Mammary epithelial cell (primary cell): Measurements from ENCODE around the gene POTEC.
"Not testable (repeated sequence)": the region's sequence is repeated elsewhere in the genome, so short reads cannot be mapped to it uniquely, and the experiment has no call there.

Experiments
- CTCF ChIP-seq, 2 donors: IDR thresholded peaks in 1 of 2; conservative IDR thresholded peaks in 1 of 2; 2 replicates each; pipeline ENCODE4 v1.5.1; 2011 to 2012; ENCODE audit warnings: inconsistent platforms in 2 of 2, low read length in 2 of 2, mild to moderate bottlenecking in 2 of 2, control low read depth in 1 of 2, low read depth in 1 of 2; ENCODE audit not compliant: insufficient read depth in 1 of 2; ENCODE audit errors: extremely low read depth in 1 of 2
- EZH2 ChIP-seq: IDR thresholded peaks from 2 replicates; pipeline ENCODE4 v1.6.1; 2012; ENCODE audit warnings: low read length, inconsistent platforms, borderline replicate concordance

GRCh38 chr18:14474752-14475151 is 68.6 kb downstream of the POTEC start:
- TF ChIP-seq CTCF (conservative IDR thresholded peaks at IDR 0.05 in 1 of 2, IDR thresholded peaks at IDR 0.05 in 1 of 2; ENCODE audit: extremely low read depth in 1 of 2, insufficient read depth in 1 of 2, low read depth in 1 of 2, low read length in 2 of 2); EZH2: not testable (repeated sequence)
